NCI-H82 treated with DMSO at 0.1 percent for 48 hours (cell line): ENCODE results near the gene SPACDR.

Source experiments
- DNase-seq: peaks from one replicate; lab custom pipeline; 2025; ENCODE audit not compliant: unreplicated experiment; lab: John Stamatoyannopoulos, UW

The SPACDR gene

GRCh38 chr7:100419660-100420226, 44.3 kb downstream of the SPACDR start:
- DNase-seq: no peak

- no peak for DNase-seq
Measured at GRCh38 chr7:100418930-100419659, 45.0 kb downstream of the SPACDR start.

- DNase-seq: no peak
Measured at GRCh38 chr7:100415448-100415847, 48.6 kb downstream of the SPACDR start.

GRCh38 chr7:100413889-100414288, 50.2 kb downstream of the SPACDR start:
- DNase-seq: no peak

- no peak for DNase-seq
Measured at GRCh38 chr7:100413346-100413745, 50.7 kb downstream of the SPACDR start.

GRCh38 chr7:100411101-100411500, 53.0 kb downstream of the SPACDR start:
- no peak for DNase-seq

- peak; percentile 58 for DNase-seq
Measured at GRCh38 chr7:100407285-100408180, 56.5 kb downstream of the SPACDR start.

- DNase-seq: no peak
Measured at GRCh38 chr7:100406767-100407166, 57.3 kb downstream of the SPACDR start.
